HG03045 (cell line): ENCODE data around the gene LGI4.

ENCODE experiments used
- ATAC-seq: cut with Tn5 transposase; IDR thresholded peaks from one replicate; pipeline ENCODE4 v1.9.1; 2021; ENCODE audit warnings: mild to moderate bottlenecking, moderate library complexity; ENCODE audit not compliant: unreplicated experiment

The LGI4 gene

GRCh38 chr19:35088131-35088913, 46.5 kb downstream of the LGI4 start:
- no peak for ATAC-seq

GRCh38 chr19:35087393-35087792, 47.5 kb downstream of the LGI4 start:
- no peak for ATAC-seq

- ATAC-seq, result no peak
Observed at GRCh38 chr19:35086455-35086854, 48.4 kb downstream of the LGI4 start.

GRCh38 chr19:35085947-35086346, 48.9 kb downstream of the LGI4 start:
- no peak for ATAC-seq

- ATAC-seq, result no peak
Observed at GRCh38 chr19:35084509-35084762, 50.4 kb downstream of the LGI4 start.

- no peak for ATAC-seq
Observed at GRCh38 chr19:35083691-35084508, 51.0 kb downstream of the LGI4 start.

- no peak for ATAC-seq
Observed at GRCh38 chr19:35081201-35081600, 53.7 kb downstream of the LGI4 start.

- no peak for ATAC-seq
Observed at GRCh38 chr19:35080613-35081170, 54.2 kb downstream of the LGI4 start.

- ATAC-seq, result no peak
Observed at GRCh38 chr19:35079826-35080225, 55.0 kb downstream of the LGI4 start.

GRCh38 chr19:35077411-35078223, 57.2 kb downstream of the LGI4 start:
- ATAC-seq, result no peak

- ATAC-seq, result no peak
Observed at GRCh38 chr19:35076657-35077056, 58.2 kb downstream of the LGI4 start.

GRCh38 chr19:35076026-35076370, 58.9 kb downstream of the LGI4 start:
- ATAC-seq, result no peak

- ATAC-seq, result no peak
Observed at GRCh38 chr19:35075202-35076025, 59.4 kb downstream of the LGI4 start.
